GM12872 (cell line): Measurements from ENCODE around the gene AMPD3.

Experiments used
- CTCF ChIP-seq: IDR thresholded peaks from 3 replicates; pipeline ENCODE4 v1.5.1; 2011; ENCODE audit warnings: low read depth, mild to moderate bottlenecking, low read length, moderate library complexity; ENCODE audit not compliant: insufficient read depth

AMPD3 gene

GRCh38 chr11:10503777-10504480 lies 48.9 kb downstream of the AMPD3 start:
- no peak for TF ChIP-seq CTCF

DNA sequence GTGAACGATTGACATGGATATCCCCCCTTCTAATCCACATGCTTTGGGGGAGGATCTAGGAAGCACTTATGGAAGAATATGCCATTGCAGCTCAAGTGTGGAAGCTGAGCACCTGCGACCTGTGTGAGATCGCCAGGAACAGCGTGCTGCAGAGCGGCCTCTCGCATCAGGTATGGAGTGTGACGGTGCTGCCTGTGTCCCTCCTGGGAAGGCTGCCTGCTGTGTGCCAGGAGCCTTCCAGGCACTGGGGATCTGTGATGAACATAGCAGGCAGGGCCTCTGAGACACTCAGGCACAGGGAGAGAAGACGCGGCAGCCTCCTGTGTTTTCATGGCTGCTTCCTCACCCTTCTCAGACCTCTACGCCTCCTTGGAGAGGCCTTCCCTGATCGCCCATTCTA lies 49.4 kb downstream of the AMPD3 start:
- TF ChIP-seq CTCF = no peak

DNA sequence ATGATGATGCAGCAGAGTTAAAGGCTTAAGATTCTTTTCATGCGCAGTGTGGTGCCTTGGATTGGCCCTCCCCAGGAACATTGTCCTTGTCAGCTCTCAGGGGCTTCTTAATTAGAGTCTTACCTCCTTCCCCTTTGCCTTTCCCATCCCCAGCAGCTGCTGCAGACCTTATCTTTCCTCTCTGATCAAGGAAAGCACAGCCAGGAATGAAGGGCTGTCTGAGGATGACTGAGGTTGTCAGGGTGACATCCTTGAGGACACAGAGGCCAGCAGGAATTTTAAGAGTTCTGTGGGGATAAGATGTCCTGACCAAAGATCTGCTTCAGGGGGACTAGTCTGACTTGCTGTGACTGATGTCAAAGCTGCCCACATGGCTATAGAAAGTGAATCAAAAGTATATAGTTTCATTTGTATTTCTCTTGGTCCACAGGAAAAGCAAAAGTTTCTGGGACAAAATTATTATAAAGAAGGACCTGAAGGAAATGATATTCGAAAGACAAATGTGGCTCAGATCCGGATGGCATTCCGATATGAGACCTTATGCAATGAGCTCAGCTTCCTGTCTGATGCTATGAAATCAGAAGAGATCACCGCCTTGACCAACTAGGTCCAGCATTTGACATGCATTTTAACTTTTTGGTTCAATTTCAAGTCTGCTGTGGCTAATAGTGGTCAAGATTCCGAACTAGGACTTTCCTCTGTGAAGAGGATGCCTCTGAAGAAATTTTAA lies 50.4 kb downstream of the AMPD3 start:
- TF ChIP-seq CTCF = no peak

DNA sequence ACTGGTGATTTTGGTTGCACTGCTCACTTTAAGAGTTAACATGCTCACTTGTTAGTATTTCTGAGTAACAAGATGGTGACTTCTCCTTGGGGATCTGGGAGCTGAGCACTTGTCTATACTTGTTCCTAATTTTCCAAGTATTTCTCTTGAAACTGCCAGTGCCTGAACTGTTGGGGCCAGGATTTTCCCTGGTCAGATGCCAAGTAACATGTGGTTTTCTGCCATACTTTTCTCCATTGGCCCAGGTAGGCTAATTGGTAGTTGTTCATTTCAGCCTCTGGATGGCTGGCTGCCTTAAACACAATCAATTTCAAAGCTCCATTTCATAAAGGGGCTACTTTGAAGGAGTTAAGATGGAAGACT lies 50.9 kb downstream of the AMPD3 start:
- TF ChIP-seq CTCF = no peak

DNA sequence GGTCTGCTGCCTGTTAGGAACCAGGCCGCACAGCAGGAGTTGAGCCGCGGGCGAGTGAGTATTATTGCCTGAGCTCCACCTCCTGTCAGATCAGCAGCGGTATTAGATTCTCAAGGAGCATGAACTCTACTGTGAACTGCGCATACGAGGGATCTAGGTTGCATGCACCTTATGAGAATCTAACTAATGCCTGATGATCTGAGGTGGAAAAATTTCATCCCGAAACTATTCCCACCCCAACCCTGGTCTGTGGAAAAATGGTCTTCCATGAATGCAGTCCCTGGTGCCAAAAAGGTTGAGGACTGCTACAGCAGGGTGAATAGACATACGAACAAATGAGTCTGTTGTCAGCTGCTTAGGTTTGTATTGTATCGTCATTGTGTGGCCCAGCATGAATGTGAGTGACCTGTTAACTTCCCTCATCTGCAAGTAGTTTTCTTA lies 56.1 kb downstream of the AMPD3 start:
- no peak for TF ChIP-seq CTCF

DNA sequence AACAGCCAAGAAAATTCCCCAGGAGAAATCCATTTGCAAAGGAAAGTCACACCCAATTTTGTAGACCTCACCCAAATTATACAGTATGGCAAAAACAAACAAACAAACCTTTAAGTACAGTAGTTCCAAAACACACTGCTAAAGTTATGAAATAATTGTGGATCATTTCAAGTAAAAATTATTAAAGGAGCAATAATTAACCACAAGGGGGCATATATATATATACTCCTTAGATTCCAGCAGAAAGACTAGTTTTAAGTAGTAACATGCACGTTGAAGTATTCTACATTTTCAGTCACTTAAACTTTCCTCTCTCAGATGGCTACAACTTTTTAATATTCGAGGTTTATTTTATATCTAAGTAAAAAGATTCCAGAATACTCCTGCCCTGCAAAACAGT lies 59.1 kb downstream of the AMPD3 start:
- no peak for TF ChIP-seq CTCF

DNA sequence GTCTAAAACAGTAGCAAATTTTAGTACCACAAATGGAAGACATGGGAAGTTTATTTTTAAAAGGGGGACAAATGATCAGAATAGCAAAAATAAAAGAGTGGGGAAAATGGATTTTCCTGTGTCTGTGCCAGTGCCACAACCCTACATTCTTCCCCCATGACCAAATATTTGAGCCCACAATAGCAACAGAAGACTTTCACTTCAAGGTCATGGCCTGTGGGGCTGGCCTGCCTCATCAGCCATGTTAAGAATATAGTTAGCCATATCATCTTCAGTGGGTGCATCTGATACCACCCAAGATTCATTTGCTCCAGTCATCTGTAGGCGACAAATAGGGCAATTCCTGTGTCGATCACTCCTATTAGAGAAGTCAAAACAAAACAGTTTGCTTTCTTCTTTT lies 59.6 kb downstream of the AMPD3 start:
- TF ChIP-seq CTCF = no peak
